Measurements from ENCODE around the gene SLC17A5.

Gene SLC17A5

DNA sequence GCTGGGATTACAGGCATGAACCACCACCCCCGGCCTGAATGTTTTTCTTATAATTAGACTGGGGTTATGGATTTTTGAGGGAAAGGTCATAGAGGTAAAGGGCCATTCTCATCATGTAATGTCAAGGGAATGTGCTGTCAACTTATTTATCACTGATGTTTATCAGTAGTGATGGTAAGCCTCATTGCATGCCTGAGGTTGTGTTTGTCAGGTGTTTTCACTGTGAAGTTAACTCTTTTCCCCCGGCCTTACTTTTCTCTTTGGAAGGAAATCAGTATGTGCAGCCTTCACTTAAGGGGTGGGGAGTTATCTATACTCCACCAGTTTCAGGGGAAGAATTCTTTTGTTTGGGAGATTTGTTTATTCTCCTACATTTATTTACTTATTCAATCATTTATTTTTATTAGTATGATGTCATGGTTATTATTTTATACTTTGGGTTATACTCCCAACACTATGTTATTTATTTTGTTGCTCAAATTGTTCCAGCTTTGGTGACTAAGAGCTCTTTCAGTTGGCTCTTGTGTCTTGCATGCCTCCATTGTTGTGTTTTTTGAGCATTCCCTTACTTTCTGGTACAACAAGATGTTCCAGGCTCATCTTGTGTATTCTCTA lies 2.8 kb upstream of the SLC17A5 start:
- Mint-ChIP-seq H3K4me3 (no peak overlapping the region), H3K27ac (no peak overlapping the region), H3K9me3 (no peaks in the 10 kb centered on the region), H3K27me3 (ENCODE audit: low read depth, poor library complexity) (peaks cover 5% of the 10 kb centered on the region), H3K4me1 (peaks cover 15% of the 10 kb centered on the region), H3K36me3 (ENCODE audit: low read depth) (no peaks in the 10 kb centered on the region)
- TF ChIP-seq, protein P1, sequence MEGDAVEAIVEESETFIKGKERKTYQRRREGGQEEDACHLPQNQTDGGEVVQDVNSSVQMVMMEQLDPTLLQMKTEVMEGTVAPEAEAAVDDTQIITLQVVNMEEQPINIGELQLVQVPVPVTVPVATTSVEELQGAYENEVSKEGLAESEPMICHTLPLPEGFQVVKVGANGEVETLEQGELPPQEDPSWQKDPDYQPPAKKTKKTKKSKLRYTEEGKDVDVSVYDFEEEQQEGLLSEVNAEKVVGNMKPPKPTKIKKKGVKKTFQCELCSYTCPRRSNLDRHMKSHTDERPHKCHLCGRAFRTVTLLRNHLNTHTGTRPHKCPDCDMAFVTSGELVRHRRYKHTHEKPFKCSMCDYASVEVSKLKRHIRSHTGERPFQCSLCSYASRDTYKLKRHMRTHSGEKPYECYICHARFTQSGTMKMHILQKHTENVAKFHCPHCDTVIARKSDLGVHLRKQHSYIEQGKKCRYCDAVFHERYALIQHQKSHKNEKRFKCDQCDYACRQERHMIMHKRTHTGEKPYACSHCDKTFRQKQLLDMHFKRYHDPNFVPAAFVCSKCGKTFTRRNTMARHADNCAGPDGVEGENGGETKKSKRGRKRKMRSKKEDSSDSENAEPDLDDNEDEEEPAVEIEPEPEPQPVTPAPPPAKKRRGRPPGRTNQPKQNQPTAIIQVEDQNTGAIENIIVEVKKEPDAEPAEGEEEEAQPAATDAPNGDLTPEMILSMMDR (IDR thresholded peaks at IDR 0.05) = no peak
- no peak for DNase-seq

DNA sequence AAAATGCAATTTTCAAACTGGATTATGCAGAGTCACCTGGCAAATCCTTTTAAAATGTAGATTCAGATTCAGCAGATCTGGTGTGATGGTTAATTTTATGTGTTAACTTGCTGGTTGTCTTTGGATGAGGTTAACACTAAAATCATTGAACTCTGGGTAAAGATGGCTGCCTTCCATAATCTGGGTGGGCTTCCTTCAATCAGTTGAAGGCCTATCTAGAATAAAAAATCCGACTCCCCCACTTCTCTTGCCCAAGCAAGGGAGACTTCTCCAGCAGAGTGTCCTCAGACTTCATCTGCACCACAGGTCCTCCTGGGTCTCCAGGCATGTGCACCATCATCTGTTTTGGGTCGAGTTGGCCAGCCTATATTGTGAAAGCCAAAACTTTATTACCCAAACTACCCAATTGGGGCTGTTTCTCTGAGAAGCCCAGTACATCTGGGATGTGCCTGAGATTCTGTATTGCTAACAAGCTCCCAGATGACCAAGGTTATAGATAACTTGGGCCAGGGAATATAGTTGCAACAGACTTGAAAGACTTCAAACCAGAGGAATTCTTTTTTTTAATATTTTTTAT lies 1.6 kb upstream of the SLC17A5 start:
- TF ChIP-seq, protein P1 (IDR thresholded peaks at IDR 0.05) = no peak
- Mint-ChIP-seq H3K4me3 (peak overlapping the region; percentile 48), H3K27me3 (ENCODE audit: low read depth, poor library complexity) (peaks cover 7% of the 10 kb centered on the region), H3K9me3 (no peaks in the 10 kb centered on the region), H3K27ac (no peak overlapping the region), H3K4me1 (peaks cover 15% of the 10 kb centered on the region), H3K36me3 (ENCODE audit: low read depth) (no peaks in the 10 kb centered on the region)
- no peak for DNase-seq

DNA sequence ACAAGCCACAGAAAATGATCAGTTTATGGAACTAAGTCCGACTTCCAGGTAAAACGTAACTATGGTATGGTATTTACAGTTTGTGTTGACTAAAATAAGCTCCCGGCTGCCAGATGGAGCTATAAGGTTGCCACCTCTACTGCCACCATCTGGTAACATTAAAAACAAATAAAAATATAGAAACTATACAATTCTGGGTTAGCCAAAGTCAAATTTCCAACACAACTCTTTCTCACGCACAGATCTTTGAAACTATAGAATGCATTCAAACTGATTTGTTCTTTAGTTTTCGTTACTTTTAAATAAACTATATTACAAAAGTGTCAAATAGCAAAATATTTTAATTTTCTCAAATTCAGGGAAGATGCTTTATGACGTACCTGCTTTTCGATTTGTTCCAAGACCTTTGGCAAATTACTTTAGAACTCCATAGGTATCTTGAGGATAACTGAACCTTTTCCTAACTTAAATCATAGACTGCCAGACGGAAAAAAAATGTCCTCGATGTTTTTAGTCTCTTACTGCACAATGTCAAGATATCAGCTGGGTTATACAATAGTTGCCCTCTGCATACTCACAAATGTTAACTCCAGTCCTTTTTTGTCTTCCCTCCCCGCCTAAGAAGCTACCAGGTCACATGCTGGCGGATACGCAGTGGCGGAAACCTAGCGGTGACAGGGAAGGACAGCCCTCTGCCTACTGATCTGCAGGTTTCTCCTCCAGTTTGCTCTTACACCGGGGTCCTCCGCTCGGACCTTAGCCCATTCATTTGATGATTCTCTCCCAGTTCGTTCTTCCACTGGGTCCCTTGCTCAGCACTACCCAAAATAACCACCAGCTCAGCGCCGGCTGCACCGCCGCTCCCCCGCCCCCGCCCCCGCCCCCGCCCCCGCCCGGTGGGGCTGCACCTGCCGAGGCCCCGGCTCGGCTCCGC lies 888 bp downstream of the SLC17A5 start:
- TF ChIP-seq, protein P1 (IDR thresholded peaks at IDR 0.05) = peak; percentile 30
- Mint-ChIP-seq H3K36me3 (ENCODE audit: low read depth) (peaks cover 4% of the 10 kb centered on the region), H3K27me3 (ENCODE audit: low read depth, poor library complexity) (peaks cover 12% of the 10 kb centered on the region), H3K4me1 (peaks cover 15% of the 10 kb centered on the region), H3K9me3 (no peaks in the 10 kb centered on the region), H3K27ac (peak overlapping the region; percentile 57), H3K4me3 (peak overlapping the region; percentile 93)
- peak; percentile 43 for DNase-seq

DNA sequence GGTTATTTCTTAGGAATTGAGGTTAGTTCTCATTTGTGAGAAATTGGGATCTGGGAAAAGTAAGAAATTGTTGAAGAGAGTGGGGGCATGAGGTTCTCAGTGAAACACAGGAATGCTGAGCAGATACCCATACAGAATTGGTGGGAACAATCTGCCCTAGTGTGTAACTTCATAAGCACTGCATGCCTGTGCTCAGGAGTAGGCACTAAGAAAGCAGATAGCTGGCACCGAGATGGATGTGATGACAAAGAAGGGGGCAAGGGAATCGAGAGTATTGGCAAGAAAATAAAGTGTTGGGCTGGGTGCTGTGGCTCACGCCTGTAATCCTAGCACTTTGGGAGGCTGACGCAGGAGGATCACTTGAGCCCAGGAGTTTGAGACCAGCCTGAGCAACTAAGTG lies 4.0 kb downstream of the SLC17A5 start:
- peaks cover 4% of the 10 kb centered on the region for H3K36me3 Mint-ChIP-seq (ENCODE audit: low read depth)
- peaks cover 10% of the 10 kb centered on the region for H3K27me3 Mint-ChIP-seq (ENCODE audit: low read depth, poor library complexity)
- peaks cover 25% of the 10 kb centered on the region for H3K4me1 Mint-ChIP-seq
- H3K27ac Mint-ChIP-seq = no peak overlapping the region
- no peak for DNase-seq
- no peak overlapping the region for H3K4me3 Mint-ChIP-seq
- TF ChIP-seq, protein P1 (IDR thresholded peaks at IDR 0.05) = no peak
- H3K9me3 Mint-ChIP-seq = no peaks in the 10 kb centered on the region

DNA sequence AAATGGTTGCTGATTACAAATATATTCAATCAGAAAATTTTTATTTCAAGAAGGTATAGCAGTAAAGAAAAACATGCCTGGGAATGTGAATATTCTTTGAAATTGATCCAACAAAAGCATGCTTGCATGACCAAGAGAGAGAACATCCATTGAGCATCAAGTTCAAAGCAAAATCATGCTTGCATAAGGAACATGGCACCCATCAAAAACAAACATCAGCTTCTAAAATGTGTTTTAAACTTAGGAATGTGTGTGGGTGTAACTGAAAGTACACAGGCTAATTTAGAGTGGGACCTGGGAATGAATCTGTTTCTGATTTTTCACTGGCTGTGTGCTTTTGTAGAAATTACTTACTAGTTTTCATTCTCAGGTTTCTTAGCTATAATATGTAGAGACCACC lies 5.6 kb downstream of the SLC17A5 start:
- Mint-ChIP-seq H3K36me3 (ENCODE audit: low read depth) (peaks cover 4% of the 10 kb centered on the region), H3K4me1 (peaks cover 22% of the 10 kb centered on the region), H3K9me3 (no peaks in the 10 kb centered on the region), H3K4me3 (no peak overlapping the region), H3K27me3 (ENCODE audit: low read depth, poor library complexity) (peaks cover 8% of the 10 kb centered on the region), H3K27ac (no peak overlapping the region)
- DNase-seq = no peak
- TF ChIP-seq, protein P1 (IDR thresholded peaks at IDR 0.05) = no peak
